Motor neuron (in vitro differentiated cells): Measurements from ENCODE around the gene ZNF185. TPM values are rescaled to one million over a fixed set of nuclear protein-coding genes. Genes with fewer than 3 reads are reported as not detected.

Experiments
- total RNA-seq, 8 experiments: library from RNA; unstranded; fragments of 300-600 nt; gene quantifications; 2 replicates each; pipeline versions ENCODE4 v1.2.3 to v1.2.4, GENCODE V29; 2022

The ZNF185 gene
- total RNA-seq, 8 experiments from 2014 or later = 1.1 to 5.1 (median 2.1) TPM

Other genes with a start within 250 kb of the ZNF185 start
- under 1 TPM in 3 of 8 experiments, not detected in 5; 0.11 to 1.00 (median 0.14) TPM for gene MAGEA3, start 199.3 kb upstream of the ZNF185 start, total RNA-seq
- gene CSAG2, start 188.8 kb upstream of the ZNF185 start, total RNA-seq = not detected
- gene MAGEA2B, start 183.4 kb upstream of the ZNF185 start, total RNA-seq = 1 to 10 TPM in 3 of 8 experiments, under 1 TPM in 1, not detected in 4; 0.38 to 3.6 (median 1.6) TPM
- under 1 TPM in 1 of 8 experiments, not detected in 7; 1.00 TPM for gene CSAG1, start 164.3 kb upstream of the ZNF185 start, total RNA-seq
- gene MAGEA12, start 164.3 kb upstream of the ZNF185 start, total RNA-seq = under 1 TPM in 2 of 8 experiments, not detected in 6; 0.24 to 0.78 TPM
- 1 to 10 TPM in 1 of 8 experiments, under 1 TPM in 4, not detected in 3; 0.05 to 2.4 (median 0.42) TPM for gene MAGEA2, start 144.2 kb upstream of the ZNF185 start, total RNA-seq
- 1 to 10 TPM in 1 of 8 experiments, not detected in 7; 4.6 TPM for gene CSAG3, start 138.8 kb upstream of the ZNF185 start, total RNA-seq
- gene MAGEA6, start 128.4 kb upstream of the ZNF185 start, total RNA-seq = under 1 TPM in 3 of 8 experiments, not detected in 5; 0.05 to 0.43 (median 0.19) TPM
- 100 to 1,000 TPM in 1 of 8 experiments, 10 to 100 TPM in 7; 29.2 to 175 (median 54.8) TPM for gene CETN2, start 67.3 kb upstream of the ZNF185 start, total RNA-seq
- gene NSDHL, start 67.0 kb upstream of the ZNF185 start, total RNA-seq = 10 to 100 TPM; 10.2 to 38.9 (median 20.6) TPM
- 1 to 10 TPM in 1 of 8 experiments, under 1 TPM in 5, not detected in 2; 0.05 to 1.3 (median 0.28) TPM for gene PNMA5, start 96.0 kb downstream of the ZNF185 start, total RNA-seq
- gene PNMA3, start 158.4 kb downstream of the ZNF185 start, total RNA-seq = 1 to 10 TPM in 6 of 8 experiments, under 1 TPM in 1, not detected in 1; 0.91 to 8.6 (median 7.1) TPM
- 10 to 100 TPM in 3 of 8 experiments, 1 to 10 TPM in 5; 2.0 to 11.0 (median 8.3) TPM for gene PNMA6A, start 174.4 kb downstream of the ZNF185 start, total RNA-seq